HG02642 (cell line): ENCODE results near the gene KCMF1.
A peak's percentile ranks its signal among the peaks of the same experiment; 100 is the strongest.

Source experiments
- ATAC-seq: cut with Tn5 transposase; IDR thresholded peaks from one replicate; pipeline ENCODE4 v1.9.1; 2021; ENCODE audit warnings: mild to moderate bottlenecking; ENCODE audit not compliant: unreplicated experiment, poor library complexity

Gene KCMF1

GRCh38 chr2:84972932-84973331 is 2.0 kb downstream of the KCMF1 start:
- no peak for ATAC-seq

- ATAC-seq: no peak
Measured at GRCh38 chr2:84980263-84980983, 9.5 kb downstream of the KCMF1 start.

- ATAC-seq: no peak
Measured at GRCh38 chr2:84986018-84986417, 15.1 kb downstream of the KCMF1 start.

GRCh38 chr2:84989422-84989821 is 18.5 kb downstream of the KCMF1 start:
- no peak for ATAC-seq

- ATAC-seq: no peak
Measured at GRCh38 chr2:84989927-84990326, 19.0 kb downstream of the KCMF1 start.

- no peak for ATAC-seq
Measured at GRCh38 chr2:84991404-84992160, 20.6 kb downstream of the KCMF1 start.

GRCh38 chr2:84995826-84996225 is 24.9 kb downstream of the KCMF1 start:
- no peak for ATAC-seq

- ATAC-seq: no peak
Measured at GRCh38 chr2:84996909-84997308, 25.9 kb downstream of the KCMF1 start.

GRCh38 chr2:84999553-84999955 is 28.6 kb downstream of the KCMF1 start:
- ATAC-seq: no peak

- no peak for ATAC-seq
Measured at GRCh38 chr2:85001595-85001994, 30.6 kb downstream of the KCMF1 start.

GRCh38 chr2:85002534-85002933 is 31.6 kb downstream of the KCMF1 start:
- ATAC-seq: no peak

- ATAC-seq: no peak
Measured at GRCh38 chr2:85008252-85008651, 37.3 kb downstream of the KCMF1 start.

GRCh38 chr2:85009019-85009618 is 38.2 kb downstream of the KCMF1 start:
- peak; percentile 43 for ATAC-seq

GRCh38 chr2:85010404-85010803 is 39.4 kb downstream of the KCMF1 start:
- ATAC-seq: no peak

- no peak for ATAC-seq
Measured at GRCh38 chr2:85011098-85011497, 40.1 kb downstream of the KCMF1 start.

- no peak for ATAC-seq
Measured at GRCh38 chr2:85011747-85012146, 40.8 kb downstream of the KCMF1 start.

GRCh38 chr2:85012431-85012830 is 41.5 kb downstream of the KCMF1 start:
- no peak for ATAC-seq

GRCh38 chr2:85012855-85013254 is 41.9 kb downstream of the KCMF1 start:
- no peak for ATAC-seq

- no peak for ATAC-seq
Measured at GRCh38 chr2:85015653-85016360, 44.8 kb downstream of the KCMF1 start.

- ATAC-seq: no peak
Measured at GRCh38 chr2:85016446-85016845, 45.5 kb downstream of the KCMF1 start.
